GM12878 (cell line): ENCODE data around the gene C9orf72. TPM values are rescaled to one million over a fixed set of nuclear protein-coding genes. Genes with fewer than 3 reads are reported as not detected.
"Not testable (repeated sequence)": the region's sequence is repeated elsewhere in the genome, so short reads cannot be mapped to it uniquely, and the experiment has no call there.

Experiments used
- ATAC-seq: fragments of 200-7000 bp; cut with Tn5 transposase; 3 replicates; pipeline ENCODE4 v1.9.1; 2020; ENCODE audit warnings: mild to moderate bottlenecking, moderate library complexity
- BruUV-seq: library from RNA; stranded (reverse); fragments of 400-500 nt; replicated peaks from 2 replicates; lab custom pipeline; 2021; lab: Mats Ljungman, UMichigan
- CTCF ChIA-PET: fragments of 300-600 bp; sonication (Branson Sonifier 250); formaldehyde crosslinking; extraction: SDS; loops from one replicate; lab custom pipeline; 2021; ENCODE audit warnings: inconsistent platforms; lab: Yijun Ruan, JAX
- POLR2A ChIA-PET: fragments of 350-600 bp; formaldehyde crosslinking; extraction: SDS; loops from one replicate; lab custom pipeline; 2021; ENCODE audit warnings: inconsistent platforms; lab: Charles Lee
- RAD21 ChIA-PET: fragments of 300-600 bp; sonication (Branson Sonifier 250); formaldehyde crosslinking; loops from one replicate; lab custom pipeline; 2023; ENCODE audit warnings: antibody characterized with exemption; ENCODE audit not compliant: unreplicated experiment; lab: Charles Lee
- SMC1A ChIA-PET: fragments of 300-600 bp; sonication (Branson Sonifier 250); formaldehyde crosslinking; loops from one replicate; lab custom pipeline; 2023; ENCODE audit not compliant: unreplicated experiment, uncharacterized antibody; lab: Charles Lee
- DNase-seq: peaks from one replicate; pipeline ENCODE4 v3.0.0-alpha.2; 2011; ENCODE audit warnings: low read depth, low spot score
- FAIRE-seq: peaks from 3 replicates; lab custom pipeline; 2011; peaks lifted over from hg19 to GRCh38; lab: Jason Lieb, UNC
- H2AFZ ChIP-seq: 2 replicates; pipeline ENCODE4 v1.6.0; 2011; ENCODE audit warnings: low read depth, low read length, control low read depth; ENCODE audit not compliant: control insufficient read depth
- H3K27ac ChIP-seq: 2 replicates; pipeline ENCODE4 v1.5.1; 2011; ENCODE audit warnings: control low read depth; ENCODE audit not compliant: control insufficient read depth, insufficient read depth
- H3K27me3 ChIP-seq, 2 experiments: replicated peaks in 1 of 2; 2 replicates each; pipeline versions ENCODE4 v1.6.0 to v1.6.1; 2011; ENCODE audit warnings: low read length in 1 of 2; ENCODE audit not compliant: control insufficient read depth in 2 of 2, insufficient read depth in 2 of 2
- H3K36me3 ChIP-seq, 2 experiments: 2 replicates each; pipeline ENCODE4 v1.5.1; 2011; ENCODE audit warnings: low read length in 1 of 2; ENCODE audit not compliant: control insufficient read depth in 2 of 2, insufficient read depth in 2 of 2
- H3K4me1 ChIP-seq: 2 replicates; pipeline ENCODE4 v1.6.1; 2011; ENCODE audit warnings: mild to moderate bottlenecking, low read length, moderate library complexity, mixed read lengths; ENCODE audit not compliant: control insufficient read depth, insufficient read depth
- H3K4me2 ChIP-seq: 2 replicates; pipeline ENCODE4 v1.6.0; 2011; ENCODE audit warnings: control low read depth; ENCODE audit not compliant: control insufficient read depth, insufficient read depth
- H3K4me3 ChIP-seq: fragments of 200-600 bp; sonication (generic); 2 replicates; pipeline ENCODE4 v1.5.1; 2016
- H3K79me2 ChIP-seq: 2 replicates; pipeline ENCODE4 v1.6.0; 2011; ENCODE audit warnings: low read length; ENCODE audit not compliant: control insufficient read depth, insufficient read depth
- H3K9ac ChIP-seq: 2 replicates; pipeline ENCODE4 v1.8.0; 2011; ENCODE audit warnings: low read length, control low read depth, mixed read lengths; ENCODE audit not compliant: control insufficient read depth, insufficient read depth
- H3K9me3 ChIP-seq: replicated peaks from 3 replicates; pipeline ENCODE4 v1.5.1; 2011; ENCODE audit warnings: mild to moderate bottlenecking, low read length; ENCODE audit not compliant: control insufficient read depth, insufficient read depth
- H4K20me1 ChIP-seq: 2 replicates; pipeline ENCODE4 v1.6.0; 2011; ENCODE audit not compliant: control insufficient read depth, insufficient read depth
- MLLT1 ChIP-seq: fragments of 450-650 bp; IDR thresholded peaks from 2 replicates; pipeline ENCODE4 v1.6.1; 2016; ENCODE audit warnings: mild to moderate bottlenecking
- MXI1 ChIP-seq: fragments of 150-350 bp; IDR thresholded peaks from 2 replicates; pipeline ENCODE4 v1.6.1; 2011; ENCODE audit warnings: low read depth, mild to moderate bottlenecking, inconsistent platforms, low read length, improper control_type of control experiment
- NFXL1 ChIP-seq: fragments of 450-650 bp; IDR thresholded peaks from 2 replicates; pipeline ENCODE4 v1.6.1; 2017; ENCODE audit warnings: antibody characterized with exemption, mild to moderate bottlenecking, borderline replicate concordance
- NKRF ChIP-seq: fragments of 450-650 bp; conservative IDR thresholded peaks from 2 replicates; pipeline ENCODE4 v1.6.1; 2017; ENCODE audit warnings: mild to moderate bottlenecking, moderate library complexity
- PAX8 ChIP-seq: fragments of 450-650 bp; IDR thresholded peaks from 2 replicates; pipeline ENCODE4 v1.6.1; 2017; ENCODE audit warnings: mild to moderate bottlenecking, moderate library complexity
- SRF ChIP-seq, 2 experiments: IDR thresholded peaks; 2 replicates each; pipeline ENCODE4 v1.6.1; 2011; ENCODE audit warnings: low read depth in 2 of 2, low read length in 2 of 2, mild to moderate bottlenecking in 1 of 2, moderate library complexity in 1 of 2
- SUPT20H ChIP-seq: IDR thresholded peaks from 2 replicates; pipeline ENCODE4 v1.6.1; 2011; ENCODE audit warnings: low read depth, mild to moderate bottlenecking, low read length, moderate library complexity, borderline replicate concordance; ENCODE audit not compliant: control insufficient read depth
- WGBS: methylation state at CpG from one replicate; pipeline ENCODE4 v1.1.6; 2016; ENCODE audit warnings: low lambda C conversion rate; ENCODE audit not compliant: insufficient replicate concordance, insufficient coverage; ENCODE audit errors: missing lambda C conversion rate; 5-methylcytosine and 5-hydroxymethylcytosine counted together
- in situ Hi-C: fragments of 300-500 bp; cut with MboI; formaldehyde crosslinking; loops from 9 replicates; pipeline ENCODE4 v1.14.3; 2018; ENCODE audit warnings: mixed read lengths
- intact Hi-C: fragments of 100-400 bp; cut with micrococcal nuclease; formaldehyde crosslinking; loops from one replicate; pipeline ENCODE4 v1.14.2; 2022; ENCODE audit not compliant: unreplicated experiment
- polyA plus RNA-seq, 11 experiments: library from polyadenylated mRNA; depleted of rRNA in 4 of 11; unstranded in 6 of 11; stranded (reverse) in 5 of 11; fragments of >200 nt; fragmentation: Nextera tagmentation in 4 of 11; fragmentation: Illumina TruSeq in 1 of 11; extraction: Ambion mirVana in 4 of 11; extraction: Trizol in 1 of 11; gene quantifications; 1 replicate in 1 of 11; 2 replicates in 10 of 11; pipeline versions ENCODE4 v1.2.1 to v1.2.3, GENCODE V29; 2011 to 2016; ENCODE audit warnings: inconsistent platforms in 2 of 11, missing spikeins in 2 of 11, low read depth in 1 of 11
- total RNA-seq, 4 experiments: library from RNA; depleted of rRNA in 3 of 4; stranded (reverse); fragments of >200 nt in 3 of 4; fragmentation: Illumina TruSeq in 1 of 4; extraction: Trizol in 1 of 4; gene quantifications; 2 replicates each; pipeline versions ENCODE4 v1.2.1 to v1.2.3, GENCODE V29; 2013 to 2021

C9orf72 gene
- total and polyA plus RNA-seq, 10 of the 15 experiments (the other 5 are each of a cell fraction or from before 2014, with no cell fraction given) = 4.8 to 9.0 (median 6.4) TPM

- Histone ChIP-seq H2AFZ (no peak overlapping the region), H3K4me2 (no peak overlapping the region), H3K9me3 (no peaks in the 10 kb centered on the region), H3K27ac (no peak overlapping the region), H3K9ac (no peak overlapping the region), H3K36me3 (no peaks in the 10 kb centered on the region), H3K4me3 (no peak overlapping the region), H4K20me1 (no peaks in the 10 kb centered on the region), H3K79me2 (no peaks in the 10 kb centered on the region), H3K27me3 (no peaks in the 10 kb centered on the region), H3K4me1 (peaks cover 7% of the 10 kb centered on the region; the same call in 1 of the 2 replicates)
- ChIA-PET POLR2A (no interaction called here), CTCF (no interaction called here), RAD21 (no interaction called here), SMC1A (no interaction called here)
- intact Hi-C loops = no loop called here
- no peak for DNase-seq
- TF ChIP-seq NFXL1 = no peak
- TF ChIP-seq PAX8 = no peak
- TF ChIP-seq MLLT1 = no peak
- no peak for TF ChIP-seq SUPT20H
- no peak for TF ChIP-seq NKRF
- TF ChIP-seq SRF (IDR thresholded peaks at IDR 0.05; ENCODE audit: low read depth in 2 of 2, low read length in 2 of 2) = no peak
- no peak for TF ChIP-seq MXI1
- 37% methylated on average over 4 of the region's 4 CpGs for WGBS
- FAIRE-seq = no peak
- no TSS peak for BruUV-seq
- no peak; the same call in 2 of the 3 replicates for ATAC-seq
- in situ Hi-C loops = no loop called here
These were observed 69.7 kb downstream of the C9orf72 start for GRCh38 chr9:27503623-27504022.

DNA sequence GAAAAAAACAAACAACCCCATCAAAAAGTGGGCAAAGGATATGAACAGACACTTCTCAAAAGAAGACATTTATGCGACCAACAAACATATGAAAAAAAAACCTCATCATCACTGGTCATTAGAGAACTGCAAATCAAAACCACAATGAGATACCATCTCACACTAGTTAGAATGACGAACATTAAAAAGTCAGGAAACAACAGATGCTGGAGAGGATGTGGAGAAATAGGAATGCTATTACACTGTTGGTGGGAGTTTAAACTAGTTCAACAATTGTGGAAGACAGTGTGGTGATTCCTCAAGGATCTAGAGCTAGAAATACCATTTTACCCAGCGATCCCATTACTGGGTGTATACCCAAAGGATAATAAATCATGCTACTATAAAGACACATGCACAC lies 72.4 kb downstream of the C9orf72 start:
- POLR2A ChIA-PET, H3K27ac ChIP-seq, H3K4me1 ChIP-seq, ATAC-seq, H3K4me2 ChIP-seq, intact Hi-C loops, H3K9ac ChIP-seq, H2AFZ ChIP-seq, in situ Hi-C loops, H3K79me2 ChIP-seq, BruUV-seq, H4K20me1 ChIP-seq, CTCF ChIA-PET, DNase-seq, H3K27me3 ChIP-seq, H3K4me3 ChIP-seq, SMC1A ChIA-PET, RAD21 ChIA-PET, H3K9me3 ChIP-seq, FAIRE-seq, H3K36me3 ChIP-seq: not testable (repeated sequence)
- WGBS = 71% methylated on average over 3 of the region's 3 CpGs
